ENCODE measurements around the gene CCDC14. TPM values are rescaled to one million over a fixed set of nuclear protein-coding genes. Genes with fewer than 3 reads are reported as not detected.
"Not testable (repeated sequence)": the region's sequence is repeated elsewhere in the genome, so short reads cannot be mapped to it uniquely, and the experiment has no call there.

Gene CCDC14
- polyA plus RNA-seq, 1 donor, result 41.2 TPM

GRCh38 chr3:123899300-123899865 is 61.6 kb downstream of the CCDC14 start:
- DNase-seq, result no peak

- DNase-seq, result no peak
Measured at GRCh38 chr3:123893012-123893411, 68.0 kb downstream of the CCDC14 start.

GRCh38 chr3:123892195-123892594 is 68.8 kb downstream of the CCDC14 start:
- no peak for DNase-seq

GRCh38 chr3:123890991-123891390 is 70.0 kb downstream of the CCDC14 start:
- DNase-seq, result not testable (repeated sequence)

GRCh38 chr3:123890162-123890561 is 70.9 kb downstream of the CCDC14 start:
- DNase-seq, result not testable (repeated sequence)

GRCh38 chr3:123884993-123885392 is 76.0 kb downstream of the CCDC14 start:
- no peak for DNase-seq

- peak; percentile 75 for DNase-seq
Measured at GRCh38 chr3:123884203-123884831, 76.7 kb downstream of the CCDC14 start, which contains the start of gene MYLK. MYLK (minus strand) TSS chr3:123884332; CDS start chr3:123793841, 90,491 bp downstream.

- peak; percentile 8 for DNase-seq
Measured at GRCh38 chr3:123883701-123884202, 77.3 kb downstream of the CCDC14 start.

- DNase-seq, result no peak
Measured at GRCh38 chr3:123883111-123883510, 77.9 kb downstream of the CCDC14 start.

- DNase-seq, result no peak
Measured at GRCh38 chr3:123881771-123882170, 79.3 kb downstream of the CCDC14 start.

GRCh38 chr3:123880998-123881561 is 79.9 kb downstream of the CCDC14 start:
- peak; percentile 8 for DNase-seq

GRCh38 chr3:123878807-123879206 is 82.2 kb downstream of the CCDC14 start:
- no peak for DNase-seq

- DNase-seq, result no peak
Measured at GRCh38 chr3:123877965-123878364, 83.1 kb downstream of the CCDC14 start.

- no peak for DNase-seq
Measured at GRCh38 chr3:123877466-123877865, 83.6 kb downstream of the CCDC14 start.

- DNase-seq, result no peak
Measured at GRCh38 chr3:123876858-123877257, 84.2 kb downstream of the CCDC14 start.

GRCh38 chr3:123872621-123873020 is 88.4 kb downstream of the CCDC14 start:
- DNase-seq, result no peak

GRCh38 chr3:123871946-123872345 is 89.1 kb downstream of the CCDC14 start:
- DNase-seq, result no peak

GRCh38 chr3:123870033-123870432 is 91.0 kb downstream of the CCDC14 start:
- DNase-seq, result no peak

GRCh38 chr3:123869165-123869564 is 91.9 kb downstream of the CCDC14 start:
- no peak for DNase-seq

GRCh38 chr3:123864706-123865105 is 96.3 kb downstream of the CCDC14 start:
- DNase-seq, result no peak
